Keratinocyte (primary cell): Measurements from ENCODE around the gene TBKBP1. TPM values are rescaled to one million over a fixed set of nuclear protein-coding genes. Genes with fewer than 3 reads are reported as not detected.

Experiments used
- DNase-seq: peaks from one replicate; pipeline ENCODE4 v3.0.0-alpha.2; 2011; ENCODE audit warnings: low read depth, missing footprints, low spot score
- FAIRE-seq: peaks from 2 replicates; lab custom pipeline; 2011; peaks lifted over from hg19 to GRCh38; lab: Jason Lieb, UNC
- H2AFZ ChIP-seq: 2 replicates; pipeline ENCODE4 v1.6.0; 2012; ENCODE audit warnings: low read length, control low read depth, inconsistent platforms; ENCODE audit not compliant: control insufficient read depth
- H3K27ac ChIP-seq: 2 replicates; pipeline ENCODE4 v1.5.1; 2011; ENCODE audit warnings: low read length; ENCODE audit not compliant: control insufficient read depth, insufficient read depth
- H3K27me3 ChIP-seq: 3 replicates; pipeline ENCODE4 v1.6.0; 2011; ENCODE audit warnings: low read length; ENCODE audit not compliant: control insufficient read depth, insufficient read depth; ENCODE audit errors: extremely low read depth
- H3K36me3 ChIP-seq, 2 experiments: 2 replicates in 1 of 2; 3 replicates in 1 of 2; pipeline ENCODE4 v1.5.1; 2011; ENCODE audit warnings: low read length in 2 of 2, mild to moderate bottlenecking in 1 of 2; ENCODE audit not compliant: control insufficient read depth in 2 of 2, insufficient read depth in 2 of 2; ENCODE audit errors: extremely low read depth in 1 of 2
- H3K4me1 ChIP-seq: 3 replicates; pipeline ENCODE4 v1.5.1; 2011; ENCODE audit warnings: low read length; ENCODE audit not compliant: control insufficient read depth, insufficient read depth; ENCODE audit errors: extremely low read depth
- H3K4me2 ChIP-seq: 3 replicates; pipeline ENCODE4 v1.6.0; 2011; ENCODE audit warnings: low read depth, low read length; ENCODE audit not compliant: control insufficient read depth, insufficient read depth; ENCODE audit errors: extremely low read depth
- H3K4me3 ChIP-seq, 3 experiments: fragments of 200-600 bp in 1 of 3; sonication (generic) in 1 of 3; 2 replicates in 2 of 3; 3 replicates in 1 of 3; pipeline ENCODE4 v1.5.1; 2011 to 2016; ENCODE audit warnings: low read length in 3 of 3, mild to moderate bottlenecking in 3 of 3, control low read depth in 2 of 3, inconsistent platforms in 1 of 3, low read depth in 1 of 3, mixed read lengths in 1 of 3, mixed run types in 1 of 3, moderate library complexity in 1 of 3; ENCODE audit not compliant: control insufficient read depth in 2 of 3, insufficient read depth in 2 of 3; ENCODE audit errors: extremely low read depth in 1 of 3
- H3K79me2 ChIP-seq: 2 replicates; pipeline ENCODE4 v1.6.0; 2012; ENCODE audit warnings: low read length; ENCODE audit not compliant: control insufficient read depth, insufficient read depth
- H3K9ac ChIP-seq: 3 replicates; pipeline ENCODE4 v1.6.0; 2011; ENCODE audit warnings: low read length; ENCODE audit not compliant: control insufficient read depth, insufficient read depth; ENCODE audit errors: extremely low read depth
- H3K9me1 ChIP-seq: 3 replicates; pipeline ENCODE4 v1.6.0; 2011; ENCODE audit warnings: low read length; ENCODE audit not compliant: control insufficient read depth, insufficient read depth; ENCODE audit errors: extremely low read depth
- H3K9me3 ChIP-seq: 2 replicates; pipeline ENCODE4 v1.5.1; 2012; ENCODE audit warnings: low read depth, low read length; ENCODE audit not compliant: control insufficient read depth
- H4K20me1 ChIP-seq: 3 replicates; pipeline ENCODE4 v1.6.0; 2011; ENCODE audit warnings: low read length; ENCODE audit not compliant: control insufficient read depth, insufficient read depth; ENCODE audit errors: extremely low read depth
- CTCF ChIP-seq, 3 experiments: IDR thresholded peaks in 1 of 3; conservative IDR thresholded peaks in 1 of 3; optimal IDR thresholded peaks in 1 of 3; 2 replicates in 2 of 3; 3 replicates in 1 of 3; pipeline versions ENCODE3 to v1.5.1; 2011; ENCODE audit warnings: low read length in 3 of 3, mild to moderate bottlenecking in 3 of 3, moderate library complexity in 2 of 3, control low read depth in 1 of 3, inconsistent platforms in 1 of 3; ENCODE audit not compliant: insufficient read depth in 2 of 3; ENCODE audit errors: extremely low read depth in 1 of 3
- EZH2 ChIP-seq: IDR thresholded peaks from one replicate; pipeline ENCODE4 v1.6.1; 2012; ENCODE audit warnings: inconsistent platforms, mild to moderate bottlenecking, low read length, moderate library complexity
- dilution Hi-C: fragments of 300-500 bp; cut with MboI; formaldehyde crosslinking; loops from one replicate; pipeline ENCODE4 v1.7.0; 2020; ENCODE audit warnings: low sequenced_read_pairs; ENCODE audit not compliant: extremely low pct_ligation_motif_present
- polyA plus RNA-seq, 5 experiments: library from polyadenylated mRNA; depleted of rRNA in 3 of 5; stranded (reverse) in 3 of 5; stranded (forward) in 1 of 5; unstranded in 1 of 5; fragments of >200 nt; gene quantifications; 1 replicate in 1 of 5; 2 replicates in 3 of 5; 3 replicates in 1 of 5; pipeline versions ENCODE4 v1.2.1 to v1.2.3, GENCODE V29; 2011 to 2012; ENCODE audit warnings: missing spikeins in 2 of 5, low read depth in 1 of 5, low replicate concordance in 1 of 5

TBKBP1 gene
- polyA plus RNA-seq, 1 donor (not counting 4 experiments of a cell fraction or from before 2014, with no cell fraction given): 4.3 TPM

GRCh38 chr17:47684535-47685193 lies 9.3 kb upstream of the TBKBP1 start:
- H3K79me2 ChIP-seq: no peaks in the 10 kb centered on the region
- no peak for FAIRE-seq
- no peak overlapping the region for H3K27ac ChIP-seq
- H3K9ac ChIP-seq: no peak overlapping the region
- H3K27me3 ChIP-seq: no peaks in the 10 kb centered on the region
- H4K20me1 ChIP-seq: peaks cover 5% of the 10 kb centered on the region
- no peak for TF ChIP-seq CTCF (optimal IDR thresholded peaks at IDR 0.05 in 1 of 3, IDR thresholded peaks at IDR 0.05 in 1 of 3, conservative IDR thresholded peaks at IDR 0.05 in 1 of 3; ENCODE audit: extremely low read depth in 1 of 3, insufficient read depth in 2 of 3, low read length in 3 of 3)
- TF ChIP-seq EZH2: no peak
- DNase-seq: no peak
- dilution Hi-C loops: no loop called here
- peaks cover 25 to 44% of the 10 kb centered on the region in 2 experiments for H3K36me3 ChIP-seq
- H3K4me3 ChIP-seq: no peak overlapping the region
- no peaks in the 10 kb centered on the region for H3K9me3 ChIP-seq
- no peaks in the 10 kb centered on the region for H3K4me1 ChIP-seq
- no peak overlapping the region for H3K4me2 ChIP-seq
- H3K9me1 ChIP-seq: no peaks in the 10 kb centered on the region
- H2AFZ ChIP-seq: no peak overlapping the region

- Histone ChIP-seq H3K9me3 (no peaks in the 10 kb centered on the region), H2AFZ (no peak overlapping the region), H3K27ac (no peak overlapping the region), H3K79me2 (no peaks in the 10 kb centered on the region), H4K20me1 (peaks cover 5% of the 10 kb centered on the region), H3K9me1 (no peaks in the 10 kb centered on the region), H3K4me1 (no peaks in the 10 kb centered on the region), H3K27me3 (no peaks in the 10 kb centered on the region), H3K4me3 (no peak overlapping the region), H3K9ac (no peak overlapping the region), H3K4me2 (no peak overlapping the region), H3K36me3 (peaks cover 17 to 34% of the 10 kb centered on the region in 2 experiments)
- DNase-seq (no peak), FAIRE-seq (no peak)
- TF ChIP-seq CTCF (optimal IDR thresholded peaks at IDR 0.05 in 1 of 3, IDR thresholded peaks at IDR 0.05 in 1 of 3, conservative IDR thresholded peaks at IDR 0.05 in 1 of 3; ENCODE audit: extremely low read depth in 1 of 3, insufficient read depth in 2 of 3, low read length in 3 of 3): no peak
- no peak for TF ChIP-seq EZH2
- dilution Hi-C loops: no loop called here
These were observed 8.2 kb upstream of the TBKBP1 start for GRCh38 chr17:47685556-47686275.
